ENCODE data around the gene RPS24.
"Not testable (repeated sequence)": the region's sequence is repeated elsewhere in the genome, so short reads cannot be mapped to it uniquely, and the experiment has no call there.

The RPS24 gene

GRCh38 chr10:78058562-78058961 is 24.9 kb downstream of the RPS24 start:
- Histone ChIP-seq H2AFZ (no peak overlapping the region), H3K27me3 (ENCODE audit: control insufficient read depth, insufficient read depth, low read length) (no peaks in the 10 kb centered on the region), H3K4me1 (no peaks in the 10 kb centered on the region), H3K4me3 (ENCODE audit: low read depth, low read length) (no peak overlapping the region), H3K4me2 (ENCODE audit: low read length) (no peak overlapping the region), H3K27ac (no peak overlapping the region), H3K79me2 (no peaks in the 10 kb centered on the region), H3K9ac (no peak overlapping the region), H3K9me3 (ENCODE audit: control insufficient read depth, low read length) (no peaks in the 10 kb centered on the region), H3K36me3 (ENCODE audit: control insufficient read depth, insufficient read depth, low read length) (no peaks in the 10 kb centered on the region)
- TF ChIP-seq, protein P1, sequence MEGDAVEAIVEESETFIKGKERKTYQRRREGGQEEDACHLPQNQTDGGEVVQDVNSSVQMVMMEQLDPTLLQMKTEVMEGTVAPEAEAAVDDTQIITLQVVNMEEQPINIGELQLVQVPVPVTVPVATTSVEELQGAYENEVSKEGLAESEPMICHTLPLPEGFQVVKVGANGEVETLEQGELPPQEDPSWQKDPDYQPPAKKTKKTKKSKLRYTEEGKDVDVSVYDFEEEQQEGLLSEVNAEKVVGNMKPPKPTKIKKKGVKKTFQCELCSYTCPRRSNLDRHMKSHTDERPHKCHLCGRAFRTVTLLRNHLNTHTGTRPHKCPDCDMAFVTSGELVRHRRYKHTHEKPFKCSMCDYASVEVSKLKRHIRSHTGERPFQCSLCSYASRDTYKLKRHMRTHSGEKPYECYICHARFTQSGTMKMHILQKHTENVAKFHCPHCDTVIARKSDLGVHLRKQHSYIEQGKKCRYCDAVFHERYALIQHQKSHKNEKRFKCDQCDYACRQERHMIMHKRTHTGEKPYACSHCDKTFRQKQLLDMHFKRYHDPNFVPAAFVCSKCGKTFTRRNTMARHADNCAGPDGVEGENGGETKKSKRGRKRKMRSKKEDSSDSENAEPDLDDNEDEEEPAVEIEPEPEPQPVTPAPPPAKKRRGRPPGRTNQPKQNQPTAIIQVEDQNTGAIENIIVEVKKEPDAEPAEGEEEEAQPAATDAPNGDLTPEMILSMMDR (IDR thresholded peaks at IDR 0.05) = no peak

DNA sequence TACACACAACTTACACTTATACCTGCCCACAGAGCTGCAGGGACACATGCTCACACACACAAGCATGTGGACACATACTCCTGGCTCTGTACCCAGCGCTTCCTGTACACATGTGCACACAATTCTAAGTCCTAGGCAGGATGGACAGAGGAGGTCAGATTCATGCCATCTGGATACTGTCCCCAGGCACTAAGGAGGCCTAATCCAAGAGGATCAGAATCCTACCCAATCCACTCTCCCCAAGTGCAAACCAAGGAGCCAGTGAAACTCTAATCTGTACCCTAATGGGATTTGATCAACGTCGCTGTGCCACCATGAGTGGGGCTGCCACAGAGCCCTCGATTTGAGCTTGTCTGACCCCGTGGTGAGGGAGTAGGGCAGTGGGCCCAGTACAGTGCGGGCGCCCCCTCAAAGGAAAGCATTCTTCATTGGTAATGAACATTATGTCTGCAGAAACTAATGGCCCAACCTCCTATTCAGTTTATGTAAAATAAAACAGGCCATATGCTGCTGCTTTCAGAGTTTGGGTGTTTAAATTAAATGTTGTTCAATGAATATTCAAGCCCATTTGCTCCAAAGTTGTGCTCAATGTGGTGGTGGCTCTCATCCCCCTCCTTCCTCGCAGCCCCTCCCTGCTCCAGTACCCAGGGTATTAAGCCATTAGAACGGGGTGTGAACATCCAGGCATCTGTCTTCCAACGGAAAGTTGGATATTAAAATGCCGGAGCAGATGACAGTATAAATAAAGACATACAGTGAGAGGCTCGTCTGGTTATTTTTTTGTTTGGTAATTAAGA is 26.4 kb downstream of the RPS24 start:
- TF ChIP-seq, protein P1 (IDR thresholded peaks at IDR 0.05) = no peak
- H3K4me1 ChIP-seq = no peaks in the 10 kb centered on the region

GRCh38 chr10:78062296-78062695 is 28.6 kb downstream of the RPS24 start:
- Histone ChIP-seq H3K4me1 (no peaks in the 10 kb centered on the region), H3K79me2 (no peaks in the 10 kb centered on the region), H3K27me3 (ENCODE audit: control insufficient read depth, insufficient read depth, low read length) (no peaks in the 10 kb centered on the region), H3K36me3 (ENCODE audit: control insufficient read depth, insufficient read depth, low read length) (no peaks in the 10 kb centered on the region), H3K4me3 (ENCODE audit: low read depth, low read length) (no peak overlapping the region), H3K9me3 (ENCODE audit: control insufficient read depth, low read length) (no peaks in the 10 kb centered on the region), H3K27ac (no peak overlapping the region), H3K4me2 (ENCODE audit: low read length) (no peak overlapping the region), H2AFZ (no peak overlapping the region), H3K9ac (no peak overlapping the region)
- TF ChIP-seq, protein P1 (IDR thresholded peaks at IDR 0.05) = no peak

More for the DNA sequence above, 26.4 kb downstream of the RPS24 start:
- Histone ChIP-seq H3K4me3 (ENCODE audit: low read depth, low read length) (no peak overlapping the region), H2AFZ (no peak overlapping the region), H3K27me3 (ENCODE audit: control insufficient read depth, insufficient read depth, low read length) (no peaks in the 10 kb centered on the region), H3K36me3 (ENCODE audit: control insufficient read depth, insufficient read depth, low read length) (no peaks in the 10 kb centered on the region), H3K4me2 (ENCODE audit: low read length) (no peak overlapping the region), H3K9ac (no peak overlapping the region), H3K27ac (no peak overlapping the region), H3K79me2 (no peaks in the 10 kb centered on the region), H3K9me3 (ENCODE audit: control insufficient read depth, low read length) (no peaks in the 10 kb centered on the region)

GRCh38 chr10:78063236-78063635 is 29.6 kb downstream of the RPS24 start:
- Histone ChIP-seq H2AFZ (no peak overlapping the region), H3K9me3 (ENCODE audit: control insufficient read depth, low read length) (no peaks in the 10 kb centered on the region), H3K4me3 (ENCODE audit: low read depth, low read length) (no peak overlapping the region), H3K4me1 (no peaks in the 10 kb centered on the region), H3K27me3 (ENCODE audit: control insufficient read depth, insufficient read depth, low read length) (no peaks in the 10 kb centered on the region), H3K79me2 (no peaks in the 10 kb centered on the region), H3K9ac (no peak overlapping the region), H3K27ac (no peak overlapping the region), H3K36me3 (ENCODE audit: control insufficient read depth, insufficient read depth, low read length) (no peaks in the 10 kb centered on the region), H3K4me2 (ENCODE audit: low read length) (no peak overlapping the region)
- TF ChIP-seq, protein P1 (IDR thresholded peaks at IDR 0.05) = no peak

GRCh38 chr10:78064919-78065318 is 31.3 kb downstream of the RPS24 start:
- not testable (repeated sequence) for H3K27ac ChIP-seq; H3K9ac ChIP-seq; H3K9me3 ChIP-seq (ENCODE audit: control insufficient read depth, low read length); H3K36me3 ChIP-seq (ENCODE audit: control insufficient read depth, insufficient read depth, low read length); H2AFZ ChIP-seq; H3K4me2 ChIP-seq (ENCODE audit: low read length); H3K4me1 ChIP-seq; H3K27me3 ChIP-seq (ENCODE audit: control insufficient read depth, insufficient read depth, low read length); H3K79me2 ChIP-seq; H3K4me3 ChIP-seq (ENCODE audit: low read depth, low read length)

All from parathyroid adenoma (tissue), 2 donors.